Right cardiac atrium (tissue), 5 donors: ENCODE measurements around the gene NPBWR2. TPM values are rescaled to one million over a fixed set of nuclear protein-coding genes. Genes with fewer than 3 reads are reported as not detected.

Experiments
- ATAC-seq, 2 donors: fragments of 200-7000 bp; cut with Tn5 transposase; one replicate each; pipeline versions ENCODE4 v1.8.0 to v1.9.1; 2020; ENCODE audit warnings: moderate library complexity in 2 of 2, mild to moderate bottlenecking in 1 of 2
- DNase-seq, 3 donors: peaks; one replicate each; pipeline ENCODE4 v3.0.0-alpha.2; 2020
- H3K27ac ChIP-seq: one replicate; pipeline ENCODE4 v1.5.1; 2013; ENCODE audit warnings: mild to moderate bottlenecking, low read length, control low read depth, moderate library complexity
- H3K27me3 ChIP-seq: one replicate; pipeline ENCODE4 v1.6.1; 2013; ENCODE audit not compliant: control insufficient read depth, insufficient read depth
- H3K4me1 ChIP-seq: one replicate; pipeline ENCODE4 v1.6.1; 2013; ENCODE audit warnings: low read length; ENCODE audit not compliant: control insufficient read depth, insufficient read depth
- H3K4me3 ChIP-seq: one replicate; pipeline ENCODE4 v1.5.1; 2013; ENCODE audit warnings: low read length, control low read depth
- H3K9me3 ChIP-seq: one replicate; pipeline ENCODE4 v1.6.1; 2013; ENCODE audit warnings: low read length; ENCODE audit not compliant: control insufficient read depth
- WGBS: extraction: QIAGEN DNeasy Blood & Tissue Kit; methylation state at CpG from one replicate; pipeline ENCODE4 v1.1.7; 2013; 5-methylcytosine and 5-hydroxymethylcytosine counted together
- intact Hi-C, 4 donors: fragments of 100-400 bp; cut with DNase I; formaldehyde crosslinking; loops; one replicate each; pipeline versions ENCODE4 v1.11.0 to v1.14.0; 2022 to 2023
- polyA plus RNA-seq: library from polyadenylated mRNA; stranded (reverse); fragments of 200-250 nt; gene quantifications from one replicate; pipeline ENCODE4 v1.2.3, GENCODE V29; 2013
- total RNA-seq, 4 donors: library from RNA; stranded (reverse); fragmentation: NEBNext Ultra II Directional; extraction: Animal tissue kit (Norgen Biotek cat#: 25700); gene quantifications; one replicate each; pipeline ENCODE4 v1.2.1, GENCODE V29; 2021
- donor health status: healthy with polysubstance abuse.
- donor health status: DM: no; HTN: yes; CAD: no.
- donor health status: DM: no; HTN: no; CAD: no.
- donor health status: DM: no; HTN: yes; CAD: no; lungs with severe emphysema.
- donor health status: DM: yes; HTN: yes; CAD: no.

NPBWR2 gene
- total and polyA plus RNA-seq, 5 donors, result not detected

DNA sequence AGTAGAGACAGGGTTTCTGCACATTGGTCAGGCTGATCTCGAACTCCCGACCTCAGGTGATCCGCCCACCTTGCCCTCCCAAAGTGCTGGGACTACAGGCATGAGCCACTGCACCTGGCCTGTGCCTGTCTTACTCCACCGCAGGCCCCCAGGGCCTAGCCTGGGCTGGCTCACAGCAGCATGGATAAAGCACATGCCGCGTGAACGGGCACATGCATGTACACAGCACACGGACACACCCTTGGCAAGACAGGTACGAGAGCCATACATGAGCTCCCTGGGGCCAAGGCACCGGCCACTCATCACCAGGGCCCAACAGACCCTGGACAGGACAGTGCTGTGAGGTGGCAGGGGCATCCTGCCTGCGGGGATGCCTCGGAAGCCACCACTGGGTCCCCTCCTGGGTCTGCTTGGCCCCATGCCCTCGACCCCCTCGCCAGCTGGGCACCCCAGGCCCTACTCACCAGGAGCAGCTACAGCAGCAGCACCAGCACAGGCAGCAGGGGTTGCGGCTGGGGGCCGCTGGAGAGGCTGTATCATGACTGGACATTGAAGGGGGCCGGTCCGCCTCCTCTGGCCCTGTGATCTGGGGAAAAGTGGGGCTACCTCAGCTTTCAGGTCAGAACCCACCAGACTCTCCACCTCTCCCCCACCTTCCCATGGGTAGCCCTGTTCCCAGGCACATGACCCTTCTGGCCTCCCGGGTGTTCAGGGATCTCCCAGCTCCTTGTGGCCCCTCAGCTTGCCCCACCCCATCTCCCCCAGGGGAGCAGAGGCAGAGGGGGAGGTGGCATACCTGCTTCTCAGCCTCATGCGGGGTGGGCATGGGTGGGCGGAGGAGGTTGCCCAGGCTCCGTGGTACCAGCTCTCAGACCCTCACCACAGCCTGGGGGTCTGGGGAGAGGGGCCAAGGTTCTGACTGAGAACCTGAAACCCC lies 31.0 kb downstream of the NPBWR2 start:
- no peak for ATAC-seq
- intact Hi-C loops, result no loop called here
- Histone ChIP-seq H3K27ac (no peak overlapping the region), H3K27me3 (no peaks in the 10 kb centered on the region), H3K4me3 (no peak overlapping the region), H3K9me3 (no peaks in the 10 kb centered on the region), H3K4me1 (no peaks in the 10 kb centered on the region)
- peak; percentile 14 to 57 (median 44) for DNase-seq
- WGBS, result 95% methylated on average over 20 of the region's 22 CpGs

DNA sequence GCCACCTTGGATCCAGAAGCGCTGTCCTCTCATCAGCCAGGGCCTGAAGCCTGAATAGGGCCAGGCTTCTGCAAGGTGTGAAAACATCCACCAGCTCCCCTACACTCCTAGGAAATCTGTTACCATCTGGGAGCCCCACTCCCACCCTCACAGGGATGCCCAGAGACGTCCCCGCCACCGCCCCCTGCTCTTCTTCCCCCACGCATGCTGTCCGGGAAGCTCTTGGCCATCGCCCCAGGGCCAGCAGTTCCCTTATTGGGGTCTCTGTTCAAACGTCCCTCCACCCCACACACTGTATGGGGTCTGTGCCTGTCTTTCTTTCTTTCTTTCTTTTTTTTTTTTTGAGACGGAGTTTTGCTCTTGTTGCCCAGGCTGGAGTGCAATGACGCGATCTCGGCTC lies 31.8 kb downstream of the NPBWR2 start:
- intact Hi-C loops, result no loop called here
- DNase-seq (peak in 1 of 3 donors; percentile 55), ATAC-seq (no peak)
- Histone ChIP-seq H3K4me3 (no peak overlapping the region), H3K9me3 (no peaks in the 10 kb centered on the region), H3K4me1 (no peaks in the 10 kb centered on the region), H3K27ac (no peak overlapping the region), H3K27me3 (no peaks in the 10 kb centered on the region)
- 91% methylated on average over 12 of the region's 12 CpGs for WGBS

DNA sequence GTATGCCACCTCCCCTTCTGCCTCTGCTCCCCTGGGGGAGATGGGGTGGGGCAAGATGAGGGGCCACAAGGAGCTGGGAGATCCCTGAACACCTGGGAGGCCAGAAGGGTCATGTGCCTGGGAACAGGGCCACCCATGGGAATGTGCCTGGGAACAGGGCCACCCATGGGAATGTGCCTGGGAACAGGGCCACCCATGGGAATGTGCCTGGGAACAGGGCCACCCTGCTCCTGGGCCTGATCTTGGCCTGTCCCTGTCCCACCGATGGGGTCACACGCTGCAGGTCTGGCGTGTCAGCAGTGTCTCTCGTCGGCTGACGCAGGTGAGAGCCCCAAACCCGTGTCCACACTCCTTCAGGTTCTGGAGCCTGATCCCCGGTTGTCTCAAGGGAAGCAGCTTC lies 32.4 kb downstream of the NPBWR2 start:
- no peaks in the 10 kb centered on the region for H3K4me1 ChIP-seq
- no peaks in the 10 kb centered on the region for H3K9me3 ChIP-seq
- H3K27me3 ChIP-seq, result no peaks in the 10 kb centered on the region
- 91% methylated on average over 8 of the region's 8 CpGs for WGBS
- peak in 2 of 3 donors; percentile 45 to 47 for DNase-seq
- no peak overlapping the region for H3K27ac ChIP-seq
- no peak for ATAC-seq
- H3K4me3 ChIP-seq, result no peak overlapping the region
- intact Hi-C loops, result no loop called here

DNA sequence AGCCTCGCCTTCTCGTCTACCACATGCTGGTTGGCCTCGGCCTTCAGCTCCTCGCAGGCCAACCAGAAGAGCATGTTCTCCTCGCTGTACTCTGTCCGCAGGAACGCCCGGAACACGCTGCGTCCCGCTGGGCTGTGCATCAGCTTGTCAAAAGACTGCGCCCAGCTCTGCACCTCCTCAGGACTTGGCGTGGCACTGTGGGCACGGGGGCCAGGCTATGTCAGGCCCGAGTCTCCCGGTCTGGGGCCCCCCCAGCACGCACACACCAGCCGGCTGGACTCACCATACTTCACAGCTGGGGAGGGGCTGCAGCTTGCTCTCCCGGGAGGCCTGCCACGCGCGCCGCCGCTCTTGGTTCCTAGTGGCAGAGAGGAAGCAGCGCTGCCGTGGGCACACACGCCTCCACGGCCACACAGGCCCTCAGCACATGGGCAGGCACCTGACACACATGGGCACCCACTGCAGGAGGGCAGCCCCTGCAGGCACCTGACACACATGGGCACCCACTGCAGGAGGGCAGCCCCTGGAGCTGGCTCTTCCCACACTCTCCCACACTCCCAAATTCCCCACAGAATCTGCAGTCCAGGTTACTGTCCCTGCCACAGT lies 33.1 kb downstream of the NPBWR2 start:
- intact Hi-C loops, result no loop called here
- 91% methylated on average over 28 of the region's 28 CpGs for WGBS
- Histone ChIP-seq H3K4me3 (no peak overlapping the region), H3K27me3 (no peaks in the 10 kb centered on the region), H3K4me1 (no peaks in the 10 kb centered on the region), H3K9me3 (no peaks in the 10 kb centered on the region), H3K27ac (no peak overlapping the region)
- ATAC-seq (no peak), DNase-seq (peak in 2 of 3 donors; percentile 46 to 65)

DNA sequence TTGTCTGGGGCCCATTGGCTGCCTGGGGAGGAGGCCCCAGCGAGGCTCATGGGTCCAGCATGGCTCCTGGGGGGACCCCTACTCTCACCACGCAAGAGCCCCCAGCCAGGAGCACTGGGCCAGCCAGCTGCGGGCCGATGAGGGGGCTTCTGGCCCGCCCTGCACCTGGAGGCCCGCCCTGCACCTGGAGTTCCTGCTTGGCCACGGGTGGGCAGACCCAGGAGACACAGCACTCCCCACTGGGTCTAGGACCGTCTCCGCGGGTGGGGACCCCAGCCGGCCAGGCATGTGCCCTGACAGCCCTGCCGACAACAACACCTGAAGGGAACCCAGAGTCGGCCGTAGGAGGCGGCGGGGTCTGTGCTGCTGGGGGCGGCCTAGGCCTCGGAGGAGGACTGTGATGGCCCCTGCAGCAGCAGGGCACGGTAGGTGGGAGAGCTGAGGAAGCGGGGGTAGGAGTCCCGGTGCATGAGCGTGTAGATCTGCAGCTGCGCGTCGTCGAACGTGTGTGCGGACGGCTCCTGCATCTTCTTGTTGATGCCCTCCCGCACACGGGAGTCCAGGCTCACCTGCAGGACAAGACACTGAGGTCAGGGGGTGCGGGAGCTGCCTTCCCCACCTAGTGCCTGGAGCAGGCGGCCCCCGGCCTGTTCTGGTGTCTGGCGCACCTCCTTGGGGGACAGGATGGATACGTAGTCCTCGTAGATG lies 33.7 kb downstream of the NPBWR2 start:
- DNase-seq, result peak; percentile 11 to 61 (median 55)
- Histone ChIP-seq H3K4me3 (no peak overlapping the region), H3K27ac (no peak overlapping the region), H3K9me3 (no peaks in the 10 kb centered on the region), H3K4me1 (no peaks in the 10 kb centered on the region), H3K27me3 (no peaks in the 10 kb centered on the region)
- WGBS, result 92% methylated on average over 37 of the region's 37 CpGs
- no peak for ATAC-seq
- intact Hi-C loops, result no loop called here

DNA sequence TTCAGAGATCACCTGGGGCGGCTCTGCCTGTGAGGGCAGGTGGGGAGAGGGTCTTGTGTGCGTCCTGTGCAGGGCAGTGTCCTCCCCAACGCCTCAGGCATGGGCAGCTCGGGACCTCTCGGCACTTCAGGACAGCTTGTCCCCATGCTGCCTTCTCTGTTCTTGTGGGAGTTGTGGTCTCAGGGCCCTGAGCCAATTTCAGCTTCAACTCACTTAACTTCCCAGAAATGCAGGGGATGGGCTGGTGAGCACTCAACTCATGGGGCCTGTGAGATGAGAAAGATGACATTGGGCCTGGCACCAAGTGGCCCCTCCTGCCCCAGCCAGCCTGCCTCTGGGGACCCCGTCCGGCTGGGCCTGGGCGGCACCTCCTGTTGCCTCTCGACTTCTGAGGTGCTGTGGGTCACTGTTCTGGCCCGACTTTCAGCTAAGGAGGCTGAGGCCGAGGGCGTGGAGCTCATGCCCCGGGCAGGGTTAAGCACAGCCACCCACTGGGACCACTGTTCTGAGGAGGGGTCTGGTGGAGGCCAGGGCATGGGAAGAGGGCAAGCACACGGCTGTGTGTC lies 34.8 kb downstream of the NPBWR2 start:
- Histone ChIP-seq H3K4me3 (no peak overlapping the region), H3K9me3 (no peaks in the 10 kb centered on the region), H3K27me3 (no peaks in the 10 kb centered on the region), H3K4me1 (no peaks in the 10 kb centered on the region), H3K27ac (no peak overlapping the region)
- intact Hi-C loops, result no loop called here
- WGBS, result 78% methylated on average over 14 of the region's 14 CpGs
- ATAC-seq (no peak), DNase-seq (peak; percentile 7 to 47 (median 35))

- intact Hi-C loops, result no loop called here
- 84% methylated on average over 30 of the region's 30 CpGs for WGBS
- Histone ChIP-seq H3K27ac (no peak overlapping the region), H3K4me3 (no peak overlapping the region), H3K27me3 (no peaks in the 10 kb centered on the region), H3K9me3 (no peaks in the 10 kb centered on the region), H3K4me1 (no peaks in the 10 kb centered on the region)
- ATAC-seq (no peak), DNase-seq (peak; percentile 10 to 55 (median 42))
Observed at GRCh38 chr20:64071341-64072332, 35.7 kb downstream of the NPBWR2 start.

- H3K27me3 ChIP-seq, result no peaks in the 10 kb centered on the region
- DNase-seq (peak in 1 of 3 donors; percentile 57), ATAC-seq (no peak)
- H3K27ac ChIP-seq, result no peak overlapping the region
- intact Hi-C loops, result no loop called here
- no peak overlapping the region for H3K4me3 ChIP-seq
- no peaks in the 10 kb centered on the region for H3K4me1 ChIP-seq
- H3K9me3 ChIP-seq, result no peaks in the 10 kb centered on the region
- 93% methylated on average over 31 of the region's 31 CpGs for WGBS
Observed at GRCh38 chr20:64070244-64070993, 36.9 kb downstream of the NPBWR2 start.

DNA sequence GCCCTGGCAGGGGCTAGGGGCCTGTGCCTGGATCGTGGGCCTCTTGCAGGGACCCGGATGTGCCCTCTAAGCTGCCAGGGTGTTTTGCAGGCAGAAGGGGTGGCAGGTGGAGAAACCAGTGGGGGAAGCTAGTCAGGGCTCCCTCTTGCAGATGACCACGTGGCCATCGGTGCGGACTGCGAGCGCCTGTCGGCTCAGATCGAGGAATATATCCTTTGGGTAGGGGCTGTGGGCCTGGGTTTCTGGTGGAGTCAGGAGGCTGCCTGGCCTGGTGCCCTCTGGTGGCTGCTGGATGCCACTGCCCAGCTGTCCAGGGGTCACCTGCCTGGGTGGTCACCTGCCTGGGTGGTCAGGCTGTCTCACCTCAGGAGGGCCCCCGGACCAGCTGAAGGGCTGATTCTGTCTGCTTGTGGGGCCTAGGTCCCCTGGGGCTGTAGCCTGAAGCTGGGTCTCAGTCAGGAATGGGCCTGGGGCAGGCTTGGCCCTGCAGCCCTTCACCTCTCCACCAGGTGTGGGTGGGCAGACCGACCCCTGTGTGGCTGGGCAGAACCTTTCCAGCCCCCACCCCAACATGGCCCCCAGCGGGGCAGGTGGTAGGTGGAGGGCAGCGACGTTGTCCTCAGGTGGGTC lies 37.6 kb downstream of the NPBWR2 start:
- DNase-seq, result peak in 1 of 3 donors; percentile 77
- 60% methylated on average over 14 of the region's 14 CpGs for WGBS
- H3K9me3 ChIP-seq, result no peaks in the 10 kb centered on the region
- intact Hi-C loops, result no loop called here
- ATAC-seq, result peak in 1 of 2 donors; percentile 2
- no peaks in the 10 kb centered on the region for H3K4me1 ChIP-seq
- no peaks in the 10 kb centered on the region for H3K27me3 ChIP-seq
- no peak overlapping the region for H3K27ac ChIP-seq
- no peak overlapping the region for H3K4me3 ChIP-seq
